Naive thymus-derived CD8-positive, alpha-beta T cell (primary cell): ENCODE data around the gene KLHL36. TPM values are rescaled to one million over a fixed set of nuclear protein-coding genes. Genes with fewer than 3 reads are reported as not detected.
"Not testable (repeated sequence)": the region's sequence is repeated elsewhere in the genome, so short reads cannot be mapped to it uniquely, and the experiment has no call there.

ENCODE experiments used
- ATAC-seq, 2 donors: fragments of 150-1000 bp; cut with Tn5 transposase in 1 of 2; sonication (Bioruptor Pico), chemical (Tn5 transposase) in 1 of 2; 1 replicate in 1 of 2; 2 replicates in 1 of 2; pipeline ENCODE4 v1.10.0; 2021; ENCODE audit warnings: mild to moderate bottlenecking in 2 of 2, moderate library complexity in 2 of 2
- POLR2A ChIA-PET: fragments of 350-600 bp; sonication (Branson Sonifier 250); formaldehyde crosslinking; loops from one replicate; lab custom pipeline; 2021; ENCODE audit warnings: antibody characterized with exemption; lab: Charles Lee
- DNase-seq, 10 donors: peaks; one replicate each; pipeline versions ENCODE4 v3.0.0 to v3.0.0-alpha.2; 2020 to 2022
- H3K27ac Mint-ChIP-seq, 10 donors: one replicate each; pipeline ENCODE4 v1.8.0; 2020 to 2022; ENCODE audit warnings: mild to moderate bottlenecking in 10 of 10, mixed read lengths in 10 of 10, moderate library complexity in 4 of 10, inconsistent platforms in 1 of 10
- H3K27me3 Mint-ChIP-seq, 5 donors: one replicate each; pipeline ENCODE4 v1.8.0; 2021 to 2022; ENCODE audit warnings: mixed read lengths in 5 of 5
- H3K36me3 Mint-ChIP-seq, 3 donors: one replicate each; pipeline ENCODE4 v1.8.0; 2020 to 2022; ENCODE audit warnings: mixed read lengths in 3 of 3, mild to moderate bottlenecking in 2 of 3, inconsistent platforms in 1 of 3
- H3K4me1 Mint-ChIP-seq, 4 donors: one replicate each; pipeline ENCODE4 v1.8.0; 2021 to 2022; ENCODE audit warnings: mixed read lengths in 4 of 4
- H3K4me3 Mint-ChIP-seq, 10 donors: one replicate each; pipeline ENCODE4 v1.8.0; 2020 to 2022; ENCODE audit warnings: mild to moderate bottlenecking in 10 of 10, mixed read lengths in 10 of 10, moderate library complexity in 6 of 10, inconsistent platforms in 1 of 10
- H3K9me3 Mint-ChIP-seq, 9 donors: one replicate each; pipeline ENCODE4 v1.8.0; 2020 to 2022; ENCODE audit warnings: mixed read lengths in 9 of 9, mild to moderate bottlenecking in 3 of 9, inconsistent platforms in 1 of 9, moderate library complexity in 1 of 9
- polyA plus RNA-seq, 3 donors: library from polyadenylated mRNA; unstranded; fragments of 300-500 nt; fragmentation: Illumina TruSeq; gene quantifications; one replicate each; pipeline ENCODE4 v1.2.3, GENCODE V29; 2021
- total RNA-seq, 8 experiments: library from RNA in 2 of 8; stranded (reverse) in 2 of 8; gene quantifications; one replicate each; pipeline ENCODE4 v1.2.3 and lab custom pipeline; 2021 to 2026

Gene KLHL36
- total and polyA plus RNA-seq, 5 experiments from 2014 or later, result 27.4 to 157 (median 50.3) TPM

DNA sequence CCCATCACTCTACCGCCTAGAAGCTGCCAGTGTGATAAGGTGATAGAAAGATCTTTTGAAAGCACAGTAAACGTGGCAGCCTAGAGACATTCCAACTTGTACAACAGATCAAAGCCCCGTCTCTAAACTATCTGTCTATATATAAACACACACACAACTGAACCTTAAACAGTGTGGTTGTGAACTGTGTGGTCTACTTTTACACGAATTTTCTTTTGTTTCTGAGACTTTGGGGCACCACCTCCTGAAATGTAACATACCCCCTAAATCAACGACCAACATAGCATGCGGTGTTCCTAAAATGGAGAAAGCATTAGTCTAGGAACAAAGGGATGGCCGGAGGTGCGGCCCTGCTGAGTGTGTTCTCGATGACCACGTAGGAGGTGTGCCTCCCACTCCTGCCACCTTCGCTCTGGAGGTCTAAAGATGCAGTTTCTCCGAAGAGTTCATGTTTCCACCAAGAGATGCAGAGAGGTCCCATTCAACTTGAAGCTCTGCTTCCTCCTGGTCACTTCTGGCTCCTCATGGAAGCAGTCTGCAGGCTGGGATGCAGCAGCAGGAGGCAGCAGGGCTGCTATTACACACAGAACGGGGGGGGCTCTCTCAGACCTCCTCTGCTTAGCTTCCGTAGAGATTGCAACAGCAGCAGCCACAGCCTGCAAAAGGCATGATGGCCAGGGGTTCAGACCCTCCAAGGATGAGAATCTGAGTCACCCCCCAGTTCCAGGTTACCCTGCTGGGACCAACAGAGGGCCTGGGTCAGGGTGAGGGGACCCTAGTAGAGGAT, 28.9 kb downstream of the KLHL36 start:
- H3K27me3 Mint-ChIP-seq, result peaks cover 0 to 8% (median 4%) of the 10 kb centered on the region in 5 donors
- POLR2A ChIA-PET, result interaction anchor here (0.6 kb wide), 1 partner anchor 316 kb away, joined by 3 read pairs; no protein-coding TSS in a partner anchor
- H3K9me3 Mint-ChIP-seq, result no peaks in the 10 kb centered on the region
- no peaks in the 10 kb centered on the region for H3K36me3 Mint-ChIP-seq
- ATAC-seq (no peak), DNase-seq (no peak)
- peaks cover 1 to 6% (median 4%) of the 10 kb centered on the region in 4 donors for H3K4me1 Mint-ChIP-seq
- no peak overlapping the region for H3K4me3 Mint-ChIP-seq
- no peak overlapping the region for H3K27ac Mint-ChIP-seq

DNA sequence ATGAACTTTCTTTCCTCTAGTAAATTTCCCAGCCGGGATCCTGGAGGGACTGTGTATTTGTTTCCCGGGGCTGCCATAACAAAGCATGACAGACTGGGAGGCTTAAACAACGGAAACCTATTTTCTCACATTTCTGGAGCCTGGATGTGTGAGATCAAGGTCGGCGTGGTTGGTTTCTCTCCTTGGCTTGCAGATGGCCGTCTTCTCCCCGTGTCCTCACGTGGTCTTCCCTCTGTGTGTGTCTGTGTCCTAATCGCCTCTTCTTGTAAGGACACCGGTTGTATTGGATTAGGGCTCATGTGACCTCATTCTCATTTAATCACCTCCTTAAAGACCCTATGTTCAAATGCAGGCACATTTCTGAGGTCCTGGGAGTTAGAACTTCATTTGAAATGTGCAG, 29.5 kb downstream of the KLHL36 start:
- no peaks in the 10 kb centered on the region for H3K9me3 Mint-ChIP-seq
- H3K27me3 Mint-ChIP-seq, result peaks cover 0 to 8% (median 4%) of the 10 kb centered on the region in 5 donors
- H3K27ac Mint-ChIP-seq, result peak overlapping the region in 1 of 10 donors; percentile 71
- H3K36me3 Mint-ChIP-seq, result no peaks in the 10 kb centered on the region
- POLR2A ChIA-PET, result no interaction called here
- no peak for ATAC-seq
- DNase-seq, result no peak
- peaks cover 0 to 5% (median under 1%) of the 10 kb centered on the region in 4 donors for H3K4me1 Mint-ChIP-seq
- H3K4me3 Mint-ChIP-seq, result no peak overlapping the region

DNA sequence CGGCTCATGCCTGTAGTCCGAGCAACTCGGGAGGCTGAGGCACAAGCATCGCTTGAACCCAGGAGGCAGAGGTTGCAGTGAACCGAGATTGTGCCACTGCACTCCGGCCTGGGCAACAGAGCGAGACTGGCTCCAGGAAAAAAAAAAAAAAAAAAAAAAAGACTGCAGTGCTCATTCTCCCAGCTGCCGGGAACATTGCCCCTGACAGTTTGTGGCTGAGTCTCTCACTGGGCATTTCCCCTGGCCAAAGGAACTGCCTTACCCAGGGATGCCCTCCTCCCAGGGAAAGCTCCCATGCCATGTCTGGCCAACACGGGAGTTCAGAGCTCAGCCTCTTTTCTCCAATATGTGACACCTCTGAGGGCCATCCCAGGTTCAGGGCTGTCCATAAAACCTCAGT, 30.2 kb downstream of the KLHL36 start:
- DNase-seq (no peak), ATAC-seq (no peak)
- Mint-ChIP-seq H3K36me3 (no peaks in the 10 kb centered on the region), H3K27me3 (peaks cover 0 to 8% (median 4%) of the 10 kb centered on the region in 5 donors), H3K4me3 (no peak overlapping the region), H3K4me1 (peaks cover 0 to 5% (median 0%) of the 10 kb centered on the region in 4 donors), H3K9me3 (no peaks in the 10 kb centered on the region), H3K27ac (no peak overlapping the region)
- POLR2A ChIA-PET, result interaction anchor here (0.7 kb wide), 1 partner anchor 15 kb away, joined by 3 read pairs; no protein-coding TSS in a partner anchor

GRCh38 chr16:84680165-84680842, 32.0 kb downstream of the KLHL36 start:
- POLR2A ChIA-PET, result interaction anchor here (1.1 kb wide), 1 partner anchor 11 kb away, joined by 4 read pairs; no protein-coding TSS in a partner anchor
- Mint-ChIP-seq H3K4me3 (no peak overlapping the region), H3K27ac (no peak overlapping the region)

GRCh38 chr16:84680843-84681629, 32.7 kb downstream of the KLHL36 start:
- Mint-ChIP-seq H3K36me3 (no peaks in the 10 kb centered on the region), H3K9me3 (no peaks in the 10 kb centered on the region), H3K4me3 (no peak overlapping the region), H3K27ac (no peak overlapping the region), H3K4me1 (peaks cover 0 to 2% (median 0%) of the 10 kb centered on the region in 4 donors), H3K27me3 (peaks cover 8 to 13% (median 13%) of the 10 kb centered on the region in 5 donors)
- POLR2A ChIA-PET, result interaction anchor here (0.6 kb wide), 1 partner anchor 112 kb away, joined by 7 read pairs; no protein-coding TSS in a partner anchor
- ATAC-seq (no peak), DNase-seq (no peak)

More at GRCh38 chr16:84680165-84680842, 32.0 kb downstream of the KLHL36 start:
- no peak for DNase-seq
- Mint-ChIP-seq H3K9me3 (no peaks in the 10 kb centered on the region), H3K27me3 (peaks cover 8 to 13% (median 12%) of the 10 kb centered on the region in 5 donors), H3K36me3 (no peaks in the 10 kb centered on the region), H3K4me1 (peaks cover 0 to 2% (median 0%) of the 10 kb centered on the region in 4 donors)
- ATAC-seq, result no peak

- POLR2A ChIA-PET, result interaction anchor here (0.5 kb wide), 1 partner anchor 331 kb away, joined by 4 read pairs; no protein-coding TSS in a partner anchor
- no peak for ATAC-seq
- peaks cover 0 to 2% (median 0%) of the 10 kb centered on the region in 3 donors for H3K36me3 Mint-ChIP-seq
- no peak overlapping the region for H3K4me3 Mint-ChIP-seq
- H3K9me3 Mint-ChIP-seq, result no peaks in the 10 kb centered on the region
- peaks cover 7 to 13% (median 13%) of the 10 kb centered on the region in 5 donors for H3K27me3 Mint-ChIP-seq
- H3K27ac Mint-ChIP-seq, result no peak overlapping the region
- DNase-seq, result no peak
- H3K4me1 Mint-ChIP-seq, result peaks cover 0 to 11% (median 0%) of the 10 kb centered on the region in 4 donors
Measured at GRCh38 chr16:84683691-84684591, 35.6 kb downstream of the KLHL36 start.

GRCh38 chr16:84684592-84684965, 36.3 kb downstream of the KLHL36 start:
- Mint-ChIP-seq H3K9me3 (no peaks in the 10 kb centered on the region), H3K27me3 (peaks cover 7 to 15% (median 13%) of the 10 kb centered on the region in 5 donors), H3K4me1 (peaks cover 0 to 11% (median 0%) of the 10 kb centered on the region in 4 donors), H3K27ac (no peak overlapping the region), H3K36me3 (peaks cover 0 to 2% (median 0%) of the 10 kb centered on the region in 3 donors), H3K4me3 (no peak overlapping the region)
- DNase-seq (no peak), ATAC-seq (no peak)
- POLR2A ChIA-PET, result no interaction called here

- no peak overlapping the region for H3K4me3 Mint-ChIP-seq
- H3K27me3 Mint-ChIP-seq, result peaks cover 10 to 15% (median 11%) of the 10 kb centered on the region in 5 donors
- H3K9me3 Mint-ChIP-seq, result no peaks in the 10 kb centered on the region
- DNase-seq, result no peak
- H3K4me1 Mint-ChIP-seq, result peaks cover 0 to 11% (median 0%) of the 10 kb centered on the region in 4 donors
- POLR2A ChIA-PET, result interaction anchor here (0.7 kb wide), 1 partner anchor 15 kb away, joined by 3 read pairs; no protein-coding TSS in a partner anchor
- no peak overlapping the region for H3K27ac Mint-ChIP-seq
- H3K36me3 Mint-ChIP-seq, result peaks cover 0 to 2% (median 0%) of the 10 kb centered on the region in 3 donors
- ATAC-seq, result no peak
Measured at GRCh38 chr16:84685210-84685609, 36.9 kb downstream of the KLHL36 start.

DNA sequence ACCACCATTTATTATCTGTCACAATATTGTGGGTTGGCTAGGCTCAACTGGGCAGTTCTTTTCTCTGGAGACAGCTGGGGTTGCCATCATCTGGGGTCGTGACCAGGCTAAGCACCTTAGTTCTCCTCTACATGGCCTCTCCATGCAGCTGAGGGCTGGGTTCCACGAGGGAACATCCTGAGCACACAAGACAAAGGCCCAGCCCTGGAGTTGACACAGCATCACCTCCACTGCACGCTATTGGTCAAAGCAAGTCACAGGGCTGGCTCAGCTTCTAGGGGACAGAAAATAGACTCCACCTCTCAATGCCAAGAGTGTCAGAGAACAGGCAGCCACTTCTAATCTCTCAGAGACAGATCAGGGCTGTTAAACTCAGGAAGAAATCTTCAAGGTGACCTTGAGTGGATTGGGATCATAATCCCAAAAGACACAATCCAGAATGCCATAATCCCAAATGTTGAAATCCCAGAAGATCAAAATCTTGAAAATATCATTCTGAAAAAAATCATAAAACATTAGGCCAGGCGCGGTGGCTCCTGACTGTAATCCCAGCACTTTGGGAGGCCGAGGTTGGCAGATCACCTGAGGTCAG, 38.5 kb downstream of the KLHL36 start:
- ATAC-seq (peak in 1 of 2 donors; percentile 52), DNase-seq (no peak)
- POLR2A ChIA-PET, result no interaction called here
- Mint-ChIP-seq H3K4me1 (peaks cover 0 to 11% (median 0%) of the 10 kb centered on the region in 4 donors), H3K27ac (no peak overlapping the region), H3K9me3 (no peaks in the 10 kb centered on the region), H3K4me3 (no peak overlapping the region), H3K27me3 (peaks cover 6 to 13% (median 10%) of the 10 kb centered on the region in 5 donors), H3K36me3 (peaks cover 0 to 2% (median 0%) of the 10 kb centered on the region in 3 donors)

DNA sequence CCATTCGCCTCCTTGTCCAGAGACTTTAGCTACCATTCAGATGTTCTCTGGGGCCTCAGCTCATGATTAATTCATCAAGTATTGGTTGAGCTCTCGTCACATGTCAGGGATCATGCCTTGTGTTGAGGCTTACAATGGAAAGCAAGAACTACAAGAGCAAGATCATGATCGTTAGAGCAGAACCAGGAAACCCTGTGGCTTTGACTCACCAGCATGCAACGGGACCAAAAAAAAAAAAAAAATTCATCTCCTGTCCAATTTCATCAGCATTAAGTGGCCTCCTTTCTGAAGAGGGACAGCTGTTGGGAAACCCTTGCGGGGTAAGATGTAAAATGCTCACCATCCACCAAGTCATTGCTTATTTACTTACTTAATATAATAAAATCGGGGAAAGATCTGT, 39.4 kb downstream of the KLHL36 start:
- no peak for DNase-seq
- Mint-ChIP-seq H3K4me1 (peaks cover 0 to 14% (median 0%) of the 10 kb centered on the region in 4 donors), H3K36me3 (peaks cover 0 to 2% (median 0%) of the 10 kb centered on the region in 3 donors), H3K4me3 (peak overlapping the region in 1 of 10 donors; percentile 15), H3K9me3 (no peaks in the 10 kb centered on the region), H3K27me3 (peaks cover 6 to 13% (median 10%) of the 10 kb centered on the region in 5 donors), H3K27ac (peak overlapping the region in 2 of 10 donors; percentile 9 to 37)
- ATAC-seq, result no peak
- POLR2A ChIA-PET, result interaction anchor here (0.6 to 0.7 kb wide), 2 partner anchors 40 to 538 kb away, joined by 3 to 5 read pairs; no protein-coding TSS in a partner anchor

- not testable (repeated sequence) for H3K9me3 Mint-ChIP-seq, ATAC-seq
Measured at GRCh38 chr16:84688163-84688562, 39.9 kb downstream of the KLHL36 start.

More at GRCh38 chr16:84688163-84688562, 39.9 kb downstream of the KLHL36 start:
- peaks cover 0 to 14% (median 0%) of the 10 kb centered on the region in 4 donors for H3K4me1 Mint-ChIP-seq
- H3K27ac Mint-ChIP-seq, H3K4me3 Mint-ChIP-seq, DNase-seq, H3K36me3 Mint-ChIP-seq: not testable (repeated sequence)
- POLR2A ChIA-PET, result interaction anchor here (0.6 to 0.7 kb wide), 2 partner anchors 40 to 539 kb away, joined by 3 to 5 read pairs; no protein-coding TSS in a partner anchor
- H3K27me3 Mint-ChIP-seq, result peaks cover 6 to 13% (median 10%) of the 10 kb centered on the region in 5 donors
